ENCODE data around the gene NLRP13. TPM values are rescaled to one million over a fixed set of nuclear protein-coding genes. Genes with fewer than 3 reads are reported as not detected.
"Not testable (repeated sequence)": the region's sequence is repeated elsewhere in the genome, so short reads cannot be mapped to it uniquely, and the experiment has no call there.

NLRP13 gene
- total RNA-seq, 2 donors from 2014 or later: not detected

DNA sequence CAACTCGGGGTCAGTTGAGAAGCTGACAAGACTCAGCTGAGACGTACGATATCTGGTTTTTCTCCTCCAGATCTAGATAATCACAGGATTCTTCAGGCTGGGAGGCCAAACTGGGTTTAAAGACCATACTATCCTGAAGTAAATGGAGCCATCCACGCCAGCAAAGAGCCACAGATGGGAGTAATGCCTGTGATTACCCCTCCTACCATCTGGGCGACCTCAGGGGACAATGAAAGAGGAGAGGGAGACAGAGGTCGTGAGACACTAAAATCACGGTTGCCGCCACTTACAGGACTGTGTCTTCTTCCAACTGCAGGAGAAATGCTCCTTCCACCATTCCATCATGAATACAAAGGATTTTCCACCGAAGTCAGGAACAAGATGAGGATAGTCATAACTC is 3.1 kb upstream of the NLRP13 start:
- ATAC-seq (ENCODE audit: insufficient number of reproducible peaks, low FRiP score, low read depth) (no peak), DNase-seq (ENCODE audit: low spot score) (no peak)
- no peaks in the 10 kb centered on the region for H3K4me1 ChIP-seq (ENCODE audit: control insufficient read depth in 1 of 2, low read depth in 2 of 2)
- H3K4me3 ChIP-seq: no peak overlapping the region
- no peaks in the 10 kb centered on the region for H3K27me3 ChIP-seq (replicated peaks; ENCODE audit: insufficient read depth)
- no peaks in the 10 kb centered on the region for H3K36me3 ChIP-seq
- TF ChIP-seq, protein P1, sequence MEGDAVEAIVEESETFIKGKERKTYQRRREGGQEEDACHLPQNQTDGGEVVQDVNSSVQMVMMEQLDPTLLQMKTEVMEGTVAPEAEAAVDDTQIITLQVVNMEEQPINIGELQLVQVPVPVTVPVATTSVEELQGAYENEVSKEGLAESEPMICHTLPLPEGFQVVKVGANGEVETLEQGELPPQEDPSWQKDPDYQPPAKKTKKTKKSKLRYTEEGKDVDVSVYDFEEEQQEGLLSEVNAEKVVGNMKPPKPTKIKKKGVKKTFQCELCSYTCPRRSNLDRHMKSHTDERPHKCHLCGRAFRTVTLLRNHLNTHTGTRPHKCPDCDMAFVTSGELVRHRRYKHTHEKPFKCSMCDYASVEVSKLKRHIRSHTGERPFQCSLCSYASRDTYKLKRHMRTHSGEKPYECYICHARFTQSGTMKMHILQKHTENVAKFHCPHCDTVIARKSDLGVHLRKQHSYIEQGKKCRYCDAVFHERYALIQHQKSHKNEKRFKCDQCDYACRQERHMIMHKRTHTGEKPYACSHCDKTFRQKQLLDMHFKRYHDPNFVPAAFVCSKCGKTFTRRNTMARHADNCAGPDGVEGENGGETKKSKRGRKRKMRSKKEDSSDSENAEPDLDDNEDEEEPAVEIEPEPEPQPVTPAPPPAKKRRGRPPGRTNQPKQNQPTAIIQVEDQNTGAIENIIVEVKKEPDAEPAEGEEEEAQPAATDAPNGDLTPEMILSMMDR (IDR thresholded peaks at IDR 0.05): no peak
- H3K9me3 ChIP-seq: no peaks in the 10 kb centered on the region
- no peak overlapping the region for H3K27ac ChIP-seq

DNA sequence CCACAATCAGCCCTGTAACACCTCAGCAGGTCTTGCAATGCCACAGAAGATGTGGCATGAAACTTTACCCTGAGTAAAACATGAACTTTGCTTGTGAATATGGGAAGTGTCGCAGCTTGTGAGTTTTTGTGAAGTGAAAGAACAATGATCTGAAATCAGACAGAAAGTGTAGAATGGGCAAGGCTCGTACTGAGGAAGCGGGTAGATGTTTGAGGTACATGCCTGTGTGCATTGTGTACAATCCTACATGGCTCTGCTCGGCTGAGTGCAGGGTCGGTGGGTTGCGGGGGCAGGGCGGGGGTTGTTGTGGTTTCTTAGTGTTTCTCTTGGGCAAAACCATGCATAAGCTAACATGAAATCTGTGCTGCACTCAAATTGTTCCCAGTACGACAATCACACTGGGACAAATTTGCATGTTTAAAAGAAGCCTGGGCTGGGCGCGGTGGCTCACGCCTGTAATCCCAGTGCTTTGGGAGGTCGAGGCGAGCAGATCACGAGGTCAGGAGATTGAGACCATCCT is 1.1 kb downstream of the NLRP13 start:
- ATAC-seq (ENCODE audit: insufficient number of reproducible peaks, low FRiP score, low read depth): no peak
- Histone ChIP-seq H3K4me1 (ENCODE audit: control insufficient read depth in 1 of 2, low read depth in 2 of 2) (no peaks in the 10 kb centered on the region), H3K4me3 (no peak overlapping the region), H3K27me3 (replicated peaks; ENCODE audit: insufficient read depth) (no peaks in the 10 kb centered on the region), H3K27ac (no peak overlapping the region), H3K9me3 (no peaks in the 10 kb centered on the region), H3K36me3 (no peaks in the 10 kb centered on the region)
- TF ChIP-seq, protein P1 (IDR thresholded peaks at IDR 0.05): no peak
- DNase-seq (ENCODE audit: low spot score): no peak

DNA sequence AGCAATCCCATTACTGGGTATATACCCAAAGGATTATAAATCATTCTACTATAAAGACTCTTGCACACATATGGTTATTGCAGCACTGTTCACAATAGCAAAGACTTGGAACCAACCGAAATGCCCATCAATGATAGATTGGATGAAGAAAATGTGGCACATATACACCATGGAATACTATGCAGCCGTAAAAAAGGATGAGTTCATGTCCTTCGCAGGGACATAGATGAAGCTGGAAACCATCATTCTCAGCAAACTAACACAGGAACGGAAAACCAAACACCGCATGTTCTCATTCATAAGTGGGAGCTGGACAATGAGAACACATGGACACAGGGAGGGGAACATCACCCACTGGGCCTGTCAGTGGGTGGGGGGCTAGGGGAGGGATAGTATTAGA is 2.9 kb downstream of the NLRP13 start:
- not testable (repeated sequence) for H3K27ac ChIP-seq; H3K4me3 ChIP-seq; H3K4me1 ChIP-seq (ENCODE audit: control insufficient read depth in 1 of 2, low read depth in 2 of 2); DNase-seq (ENCODE audit: low spot score); H3K9me3 ChIP-seq; H3K27me3 ChIP-seq (replicated peaks; ENCODE audit: insufficient read depth); ATAC-seq (ENCODE audit: insufficient number of reproducible peaks, low FRiP score, low read depth); H3K36me3 ChIP-seq

DNA sequence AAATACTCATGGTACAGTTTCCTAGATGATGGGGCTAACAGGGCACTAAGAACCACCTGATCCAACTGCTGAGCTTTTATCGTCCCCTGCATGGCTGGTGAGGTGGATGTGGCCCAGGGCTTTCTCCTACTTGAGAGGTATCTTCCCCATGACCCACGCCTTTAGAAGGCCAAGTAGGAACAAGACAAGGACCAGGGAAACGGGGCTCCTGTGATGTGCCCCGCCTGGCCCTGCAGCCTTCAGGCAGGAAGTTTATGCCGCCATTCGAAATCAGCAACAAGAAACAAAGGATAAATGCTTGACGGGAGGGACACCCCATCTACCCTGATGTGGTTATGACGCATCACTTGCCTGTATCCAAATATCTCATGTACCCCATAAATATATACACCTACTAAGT is 4.1 kb downstream of the NLRP13 start:
- Histone ChIP-seq H3K4me1 (ENCODE audit: control insufficient read depth in 1 of 2, low read depth in 2 of 2) (no peaks in the 10 kb centered on the region), H3K9me3 (no peaks in the 10 kb centered on the region), H3K27me3 (replicated peaks; ENCODE audit: insufficient read depth) (no peaks in the 10 kb centered on the region), H3K4me3 (no peak overlapping the region), H3K27ac (no peak overlapping the region), H3K36me3 (no peaks in the 10 kb centered on the region)
- no peak for DNase-seq (ENCODE audit: low spot score)
- no peak for ATAC-seq (ENCODE audit: insufficient number of reproducible peaks, low FRiP score, low read depth)
- TF ChIP-seq, protein P1 (IDR thresholded peaks at IDR 0.05): no peak

DNA sequence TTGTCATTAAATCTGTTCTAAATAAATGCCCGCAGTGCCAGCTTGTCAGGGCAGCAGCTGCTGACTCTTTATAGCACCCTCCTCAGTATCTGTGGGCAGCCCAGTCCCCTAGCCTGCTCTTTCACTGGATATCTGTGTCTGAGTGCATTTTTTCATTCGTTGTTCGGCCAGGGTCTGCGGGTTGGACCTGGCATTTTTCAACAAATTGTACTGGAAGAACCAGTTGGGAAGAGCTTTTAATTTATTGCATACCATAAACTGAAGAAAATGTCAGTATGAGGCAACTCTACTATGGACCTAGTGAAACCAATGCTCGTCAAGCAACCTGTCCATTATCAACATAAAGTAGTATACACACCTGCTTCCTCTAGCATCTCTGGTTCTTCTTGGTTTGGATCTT is 8.6 kb downstream of the NLRP13 start:
- peaks cover 14% of the 10 kb centered on the region for H3K9me3 ChIP-seq
- H3K27me3 ChIP-seq (replicated peaks; ENCODE audit: insufficient read depth): no peaks in the 10 kb centered on the region
- H3K27ac ChIP-seq: no peak overlapping the region
- no peak for DNase-seq (ENCODE audit: low spot score)
- TF ChIP-seq, protein P1 (IDR thresholded peaks at IDR 0.05): no peak
- no peaks in the 10 kb centered on the region for H3K4me1 ChIP-seq (ENCODE audit: control insufficient read depth in 1 of 2, low read depth in 2 of 2)
- ATAC-seq (ENCODE audit: insufficient number of reproducible peaks, low FRiP score, low read depth): no peak
- H3K4me3 ChIP-seq: no peak overlapping the region
- no peaks in the 10 kb centered on the region for H3K36me3 ChIP-seq

DNA sequence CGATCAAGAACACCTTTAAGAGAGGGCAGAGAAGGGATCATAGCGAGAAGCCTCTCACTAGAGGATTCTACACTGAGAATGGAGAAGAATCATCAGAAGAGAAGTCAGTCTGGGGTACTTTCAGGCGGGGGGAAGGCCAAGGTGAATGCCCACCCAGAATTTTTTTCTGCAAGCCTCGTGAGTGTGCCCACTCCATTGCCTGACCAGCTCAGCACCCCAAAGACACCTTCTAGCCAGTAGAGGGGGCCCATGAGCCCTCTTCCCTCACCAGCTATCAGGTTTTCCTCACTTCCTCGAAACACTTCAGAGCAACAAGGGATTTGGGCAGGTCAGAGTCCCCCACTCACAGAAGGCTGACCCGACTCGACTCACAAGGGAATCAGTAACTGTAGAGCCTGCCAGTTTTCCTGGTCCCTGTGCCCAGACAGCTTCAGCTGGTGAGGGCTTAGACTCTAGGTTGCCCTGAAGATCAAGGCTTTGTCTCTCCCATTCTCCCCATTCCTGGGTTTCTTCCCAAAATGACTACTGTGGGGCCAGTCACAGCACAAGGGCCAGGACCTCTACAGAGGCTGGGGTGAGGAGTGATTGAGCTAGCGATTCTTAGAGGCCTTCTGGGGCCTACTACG is 18.4 kb downstream of the NLRP13 start:
- H3K9me3 ChIP-seq: peaks cover 1% of the 10 kb centered on the region

More for the DNA sequence above, 18.4 kb downstream of the NLRP13 start:
- no peak overlapping the region for H3K4me3 ChIP-seq
- ATAC-seq (ENCODE audit: insufficient number of reproducible peaks, low FRiP score, low read depth): no peak
- DNase-seq (ENCODE audit: low spot score): no peak
- H3K27me3 ChIP-seq (replicated peaks; ENCODE audit: insufficient read depth): no peaks in the 10 kb centered on the region
- H3K36me3 ChIP-seq: no peaks in the 10 kb centered on the region
- TF ChIP-seq, protein P1 (IDR thresholded peaks at IDR 0.05): no peak
- H3K27ac ChIP-seq: no peak overlapping the region
- no peaks in the 10 kb centered on the region for H3K4me1 ChIP-seq (ENCODE audit: control insufficient read depth in 1 of 2, low read depth in 2 of 2)

Measured in thoracic aorta (tissue), 2 donors.